ENCODE measurements around the gene SCMH1. TPM values are rescaled to one million over a fixed set of nuclear protein-coding genes. Genes with fewer than 3 reads are reported as not detected.
A peak's percentile ranks its signal among the peaks of the same experiment; 100 is the strongest.

Gene SCMH1
- total RNA-seq, 1 experiment from 2014 or later, result 16.5 TPM

GRCh38 chr1:41021526-41022308, 220.4 kb downstream of the SCMH1 start, which contains the start of gene SLFNL1:
TSS of gene SLFNL1 (minus strand) at chr1:41021725. CDS start at chr1:41020660, 1,065 bp downstream.
- Histone ChIP-seq H3K27me3 (ENCODE audit: insufficient read depth, low read length) (no peaks in the 10 kb centered on the region), H3K23ac (ENCODE audit: insufficient read length, low read depth, low read length) (no peak within 1 kb of the TSS), H3K9me3 (ENCODE audit: control insufficient read depth, low read depth, low read length) (no peaks in the 10 kb centered on the region), H4K20me1 (ENCODE audit: control insufficient read depth, insufficient read depth, insufficient read length) (no peaks in the 10 kb centered on the region), H4K5ac (ENCODE audit: insufficient read length, low read depth, low read length) (no peak within 1 kb of the TSS), H3K18ac (ENCODE audit: insufficient read length, low read depth, low read length) (no peak within 1 kb of the TSS), H3K4ac (ENCODE audit: low read depth, low read length) (no peak within 1 kb of the TSS), H3T11ph (ENCODE audit: low read length) (no peak within 1 kb of the TSS), H2BK120ac (ENCODE audit: low read depth, low read length, poor library complexity, severe bottlenecking) (no peak within 1 kb of the TSS), H2AK5ac (ENCODE audit: insufficient read length, low read length) (no peak within 1 kb of the TSS), H3K56ac (ENCODE audit: insufficient read length, low read depth, low read length) (no peak within 1 kb of the TSS), H3K79me1 (ENCODE audit: insufficient read depth, low read depth, low read length, poor library complexity, severe bottlenecking) (no peaks in the 10 kb centered on the region), H4K91ac (ENCODE audit: insufficient read length, low read depth, low read length) (no peak within 1 kb of the TSS), H2BK15ac (ENCODE audit: low read depth, low read length) (no peak within 1 kb of the TSS), H2BK20ac (ENCODE audit: low read depth, low read length, poor library complexity, severe bottlenecking) (no peak within 1 kb of the TSS), H3K9ac (ENCODE audit: extremely low read depth, insufficient read length, low read length) (no peak within 1 kb of the TSS), H2BK12ac (ENCODE audit: insufficient read length, low read depth, low read length) (no peak within 1 kb of the TSS), H2AFZ (ENCODE audit: low read length) (no peak within 1 kb of the TSS), H2BK5ac (ENCODE audit: insufficient read length, low read length) (no peak within 1 kb of the TSS), H3K79me2 (ENCODE audit: insufficient read depth, low read length) (no peaks in the 10 kb centered on the region), H3K14ac (ENCODE audit: insufficient read depth, low read length) (no peak within 1 kb of the TSS), H3K4me2 (ENCODE audit: insufficient read depth, insufficient read length, low read length) (no peak within 1 kb of the TSS), H3K4me1 (ENCODE audit: insufficient read depth, low read length) (no peaks in the 10 kb centered on the region), H3K23me2 (ENCODE audit: insufficient read length, low read depth, low read length, poor library complexity, severe bottlenecking) (no peaks in the 10 kb centered on the region), H4K8ac (replicated peaks; ENCODE audit: insufficient read length, low read depth, low read length) (no peak within 1 kb of the TSS), H3K27ac (ENCODE audit: insufficient read length, low read depth, low read length) (no peak within 1 kb of the TSS)
- peaks cover 23% of the 10 kb centered on the region for H3K27me3 Mint-ChIP-seq (ENCODE audit: low read depth)
- peak within 1 kb of the TSS in 1 of 3 experiments; percentile 75; a peak in 2 of 7 replicates for H3K27ac Mint-ChIP-seq
- peaks cover 2 to 28% (median 25%) of the 10 kb centered on the region in 3 experiments; a peak in 6 of 7 replicates for H3K36me3 Mint-ChIP-seq (ENCODE audit: insufficient read depth in 1 of 3, low read depth in 3 of 3)
- no CpG with 5 or more reads among the region's 12 CpGs for WGBS (ENCODE audit: extremely low coverage, insufficient read length, low lambda C conversion rate)
- peak; percentile 43; the same call in 2 of the 3 replicates for TF ChIP-seq CTCF (conservative IDR thresholded peaks at IDR 0.05)
- H3K4me3 Mint-ChIP-seq, result no peak within 1 kb of the TSS
- H3K9me3 Mint-ChIP-seq, result no peaks in the 10 kb centered on the region
- H3K4me1 Mint-ChIP-seq, result peaks cover 12 to 16% of the 10 kb centered on the region in 2 experiments
- DNase-seq, result peak; percentile 74

All from H9 (cell line).